Measurements from ENCODE around the gene MMP12. TPM values are rescaled to one million over a fixed set of nuclear protein-coding genes. Genes with fewer than 3 reads are reported as not detected.

The MMP12 gene
- total RNA-seq, 1 experiment from 2014 or later = not detected

GRCh38 chr11:102920118-102920684 is 45.4 kb upstream of the MMP12 start:
- CTCF ChIA-PET = no interaction called here
- H3K27ac ChIP-seq (ENCODE audit: low read length) = no peak overlapping the region
- in situ Hi-C loops (cut with HindIII; ENCODE audit: low pct_unique_long_range_greater_than_20kb, low sequenced_read_pairs) = no loop called here
- POLR2A ChIA-PET = no interaction called here
- H3K36me3 ChIP-seq (ENCODE audit: control insufficient read depth, insufficient read depth, low read length) = no peaks in the 10 kb centered on the region
- BruUV-seq (replicated peaks) = no TSS peak
- no peaks in the 10 kb centered on the region for H3K9me3 ChIP-seq (ENCODE audit: control insufficient read depth, insufficient read depth, low read depth, low read length)
- no peak for DNase-seq (ENCODE audit: low read depth, low spot score)
- H3K4me1 ChIP-seq (ENCODE audit: control insufficient read depth, insufficient read depth, low read length) = no peaks in the 10 kb centered on the region
- TF ChIP-seq POLR2AphosphoS5 (IDR thresholded peaks at IDR 0.05; ENCODE audit: low read depth, low read length) (no peak), SIN3A (IDR thresholded peaks at IDR 0.05; ENCODE audit: borderline replicate concordance, insufficient read depth, low read depth, low read length) (no peak), REST (IDR thresholded peaks at IDR 0.05; ENCODE audit: insufficient read depth in 1 of 2, low read depth in 2 of 2, low read length in 1 of 2) (no peak), TCF7L2 (IDR thresholded peaks at IDR 0.05; ENCODE audit: low read depth, low read length) (no peak)
- TF ChIP-seq, protein P1, sequence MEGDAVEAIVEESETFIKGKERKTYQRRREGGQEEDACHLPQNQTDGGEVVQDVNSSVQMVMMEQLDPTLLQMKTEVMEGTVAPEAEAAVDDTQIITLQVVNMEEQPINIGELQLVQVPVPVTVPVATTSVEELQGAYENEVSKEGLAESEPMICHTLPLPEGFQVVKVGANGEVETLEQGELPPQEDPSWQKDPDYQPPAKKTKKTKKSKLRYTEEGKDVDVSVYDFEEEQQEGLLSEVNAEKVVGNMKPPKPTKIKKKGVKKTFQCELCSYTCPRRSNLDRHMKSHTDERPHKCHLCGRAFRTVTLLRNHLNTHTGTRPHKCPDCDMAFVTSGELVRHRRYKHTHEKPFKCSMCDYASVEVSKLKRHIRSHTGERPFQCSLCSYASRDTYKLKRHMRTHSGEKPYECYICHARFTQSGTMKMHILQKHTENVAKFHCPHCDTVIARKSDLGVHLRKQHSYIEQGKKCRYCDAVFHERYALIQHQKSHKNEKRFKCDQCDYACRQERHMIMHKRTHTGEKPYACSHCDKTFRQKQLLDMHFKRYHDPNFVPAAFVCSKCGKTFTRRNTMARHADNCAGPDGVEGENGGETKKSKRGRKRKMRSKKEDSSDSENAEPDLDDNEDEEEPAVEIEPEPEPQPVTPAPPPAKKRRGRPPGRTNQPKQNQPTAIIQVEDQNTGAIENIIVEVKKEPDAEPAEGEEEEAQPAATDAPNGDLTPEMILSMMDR (IDR thresholded peaks at IDR 0.05) = no peak
- no peaks in the 10 kb centered on the region; the same call in 1 of the 2 replicates for H3K27me3 ChIP-seq (ENCODE audit: control insufficient read depth, insufficient read depth, low read length)
- intact Hi-C loops (cut with micrococcal nuclease; ENCODE audit: unreplicated experiment) = no loop called here
- no peak overlapping the region for H3K4me3 ChIP-seq (ENCODE audit: low read depth in 2 of 2, low read length in 2 of 2)
- no peak for ATAC-seq

DNA sequence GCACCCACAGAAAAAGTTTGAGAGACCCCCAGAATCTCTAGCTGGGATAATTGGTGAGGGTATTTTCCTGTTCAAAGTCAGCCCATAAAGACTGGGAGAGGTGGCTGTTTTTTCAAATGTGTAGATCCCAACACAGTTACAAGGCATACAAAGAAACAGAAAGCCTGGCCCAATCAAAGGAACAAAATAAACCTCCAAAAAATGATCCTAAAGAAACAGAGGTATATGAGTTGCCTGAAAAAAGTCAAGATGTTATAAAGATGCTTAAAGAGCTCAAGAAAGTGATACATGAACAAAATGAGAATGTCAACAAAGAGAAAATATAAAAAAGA is 40.2 kb upstream of the MMP12 start:
- DNase-seq (ENCODE audit: low read depth, low spot score) = no peak
- ChIA-PET POLR2A (no interaction called here), CTCF (interaction anchor here (0.7 to 1.7 kb wide), 7 partner anchors 16 to 562 kb away, joined by 3 to 7 read pairs (median 3); no protein-coding TSS in a partner anchor)
- ATAC-seq = no peak
- Histone ChIP-seq H3K4me1 (ENCODE audit: control insufficient read depth, insufficient read depth, low read length) (no peaks in the 10 kb centered on the region), H3K27me3 (ENCODE audit: control insufficient read depth, insufficient read depth, low read length) (no peaks in the 10 kb centered on the region), H3K36me3 (ENCODE audit: control insufficient read depth, insufficient read depth, low read length) (no peaks in the 10 kb centered on the region), H3K9me3 (ENCODE audit: control insufficient read depth, insufficient read depth, low read depth, low read length) (no peaks in the 10 kb centered on the region), H3K27ac (ENCODE audit: low read length) (no peak overlapping the region), H3K4me3 (ENCODE audit: low read depth in 2 of 2, low read length in 2 of 2) (no peak overlapping the region)
- BruUV-seq (replicated peaks) = no TSS peak
- in situ Hi-C loops (cut with HindIII; ENCODE audit: low pct_unique_long_range_greater_than_20kb, low sequenced_read_pairs) = no loop called here
- intact Hi-C loops (cut with micrococcal nuclease; ENCODE audit: unreplicated experiment) = no loop called here
- no peak for TF ChIP-seq REST (IDR thresholded peaks at IDR 0.05; ENCODE audit: insufficient read depth in 1 of 2, low read depth in 2 of 2, low read length in 1 of 2)
- TF ChIP-seq, protein P1 (IDR thresholded peaks at IDR 0.05) = peak; percentile 54
